HG02981 (cell line): Measurements from ENCODE around the gene DOCK10.

ENCODE experiments used
- ATAC-seq: cut with Tn5 transposase; IDR thresholded peaks from one replicate; pipeline ENCODE4 v1.9.1; 2021; ENCODE audit warnings: mild to moderate bottlenecking, moderate library complexity; ENCODE audit not compliant: unreplicated experiment

The DOCK10 gene

GRCh38 chr2:224843141-224843540 lies 199.1 kb downstream of the DOCK10 start:
- ATAC-seq = no peak

DNA sequence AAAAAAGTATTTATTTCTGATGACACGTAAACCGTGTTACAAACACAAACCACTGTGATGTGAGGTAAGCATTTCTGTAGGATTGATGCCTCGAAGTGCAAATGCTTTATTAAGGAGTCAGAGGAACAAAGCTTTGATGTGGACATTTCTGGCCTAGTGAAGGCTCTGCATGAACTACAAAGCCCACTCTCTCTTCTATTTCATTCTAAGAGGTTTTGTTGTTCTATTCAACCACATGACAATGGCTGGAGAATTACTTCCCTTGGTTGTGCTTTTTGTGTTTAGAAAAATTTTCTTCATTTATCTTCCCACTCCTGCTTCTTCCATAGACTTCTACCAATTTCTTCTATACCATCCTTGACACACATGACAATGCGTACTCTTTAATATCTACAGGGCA lies 200.4 kb downstream of the DOCK10 start:
- no peak for ATAC-seq

DNA sequence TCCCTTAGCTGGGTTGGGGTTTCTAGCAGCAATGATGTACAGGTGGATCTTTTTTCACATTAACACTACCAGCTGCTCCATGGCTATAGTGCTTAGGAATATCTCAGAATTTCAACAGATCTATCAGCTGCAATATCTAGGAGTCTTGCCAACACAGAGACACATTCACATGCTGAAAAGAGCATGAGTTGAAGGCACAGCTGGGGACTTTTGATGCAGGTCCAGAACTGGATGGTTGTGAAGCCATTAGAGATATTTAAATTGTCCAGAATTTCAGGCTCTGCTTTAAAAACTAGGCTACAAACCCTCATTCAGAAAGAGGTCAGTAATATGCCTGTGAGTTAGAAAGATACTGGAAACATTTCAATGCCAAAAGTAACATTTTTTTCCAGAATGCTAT lies 203.9 kb downstream of the DOCK10 start:
- no peak for ATAC-seq

DNA sequence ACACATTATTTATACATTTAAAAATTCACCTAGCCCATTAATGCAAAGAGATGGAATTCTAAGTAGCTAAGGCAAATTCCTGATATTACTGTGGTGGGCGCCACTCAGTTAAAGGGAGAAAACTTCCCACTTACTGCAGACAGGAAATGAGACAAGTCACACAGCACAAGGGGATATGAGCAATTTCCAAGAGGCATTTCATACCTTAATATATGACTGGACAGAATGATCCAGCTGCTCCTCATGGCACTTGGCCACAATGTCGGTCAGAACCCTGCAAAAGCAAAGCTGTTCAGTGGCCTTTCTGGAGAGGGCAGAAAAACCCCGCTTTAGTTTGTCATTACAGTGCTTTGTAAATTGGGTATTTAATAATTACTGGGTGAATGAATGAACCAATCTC lies 204.7 kb downstream of the DOCK10 start:
- ATAC-seq = no peak

DNA sequence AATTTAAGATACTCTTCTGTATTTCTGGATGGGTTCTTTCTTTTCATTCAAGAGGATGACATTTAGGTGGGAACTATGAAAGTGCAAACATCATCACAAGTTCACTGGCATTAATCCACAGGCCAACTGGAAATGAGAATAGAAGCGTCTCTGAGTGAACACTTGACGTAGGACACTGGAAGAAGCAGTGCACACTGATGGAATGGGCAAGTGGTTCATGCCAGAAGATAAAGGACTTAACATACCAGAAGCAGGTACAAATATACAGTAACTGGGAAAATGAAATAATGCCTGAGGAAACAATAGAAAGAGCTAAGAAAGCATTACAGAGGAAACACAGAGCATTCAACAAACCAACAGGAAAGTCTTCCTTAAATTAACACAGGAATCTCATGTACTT lies 205.2 kb downstream of the DOCK10 start:
- no peak for ATAC-seq

GRCh38 chr2:224836263-224836662 lies 206.0 kb downstream of the DOCK10 start:
- ATAC-seq = no peak

DNA sequence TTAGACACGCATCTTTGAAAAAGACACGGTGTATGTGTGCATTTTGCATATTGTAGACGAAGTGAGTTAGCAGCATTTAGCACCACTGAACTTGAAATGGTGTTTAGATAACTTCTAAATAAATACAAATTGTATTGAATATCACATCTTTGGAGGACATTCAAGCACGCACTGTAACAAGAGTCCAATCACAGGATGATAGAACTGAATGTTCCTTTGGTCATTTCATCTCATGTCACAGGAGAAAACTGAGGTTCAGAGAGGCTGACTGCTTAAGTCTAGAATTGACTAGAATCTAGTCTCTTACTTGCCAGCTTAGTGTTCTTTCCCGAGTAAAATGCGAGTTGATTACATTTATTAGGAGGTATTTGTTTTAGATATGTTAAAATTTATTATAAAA lies 206.9 kb downstream of the DOCK10 start:
- no peak for ATAC-seq

DNA sequence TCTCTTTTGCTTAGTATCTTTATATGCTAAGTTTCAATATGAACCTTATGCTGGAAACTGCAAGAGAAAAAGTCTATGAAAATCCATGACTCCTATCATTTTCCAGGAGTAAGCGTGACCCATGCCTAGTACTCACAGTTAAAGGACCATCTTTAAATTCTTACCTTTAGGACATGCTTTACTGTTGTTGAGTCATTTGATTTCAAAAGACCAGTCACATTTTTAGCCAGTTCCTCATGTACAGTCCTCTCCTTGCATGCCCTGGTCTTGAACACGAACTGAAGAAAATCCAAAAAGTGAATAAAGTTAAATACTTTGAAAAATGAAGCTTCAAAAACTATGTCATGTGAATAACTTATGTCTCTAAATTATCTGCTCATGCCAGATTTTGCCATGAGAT lies 208.3 kb downstream of the DOCK10 start:
- ATAC-seq = no peak

DNA sequence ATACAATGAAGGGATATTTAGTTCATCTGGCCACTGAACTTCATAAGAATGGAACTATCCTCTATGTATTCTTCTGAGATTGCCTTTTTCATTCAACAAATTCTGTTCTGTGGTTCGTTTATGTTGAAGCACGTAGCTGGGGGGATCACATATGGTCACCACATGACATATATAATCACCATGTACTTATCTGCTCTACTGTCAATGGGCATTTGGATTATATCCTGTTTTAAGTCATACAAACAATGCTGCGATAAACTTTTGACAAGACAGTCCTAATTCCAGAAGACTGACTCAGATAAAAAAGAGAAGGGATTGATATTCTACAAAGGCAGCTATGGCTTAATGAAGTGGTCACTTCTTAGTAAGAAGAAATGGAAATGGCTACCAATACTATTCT lies 210.1 kb downstream of the DOCK10 start:
- ATAC-seq = no peak

- ATAC-seq = no peak
These were observed 210.7 kb downstream of the DOCK10 start for GRCh38 chr2:224831530-224831929.

- no peak for ATAC-seq
These were observed 221.8 kb downstream of the DOCK10 start for GRCh38 chr2:224820283-224820991.

GRCh38 chr2:224819075-224819474 lies 223.2 kb downstream of the DOCK10 start:
- ATAC-seq = no peak

DNA sequence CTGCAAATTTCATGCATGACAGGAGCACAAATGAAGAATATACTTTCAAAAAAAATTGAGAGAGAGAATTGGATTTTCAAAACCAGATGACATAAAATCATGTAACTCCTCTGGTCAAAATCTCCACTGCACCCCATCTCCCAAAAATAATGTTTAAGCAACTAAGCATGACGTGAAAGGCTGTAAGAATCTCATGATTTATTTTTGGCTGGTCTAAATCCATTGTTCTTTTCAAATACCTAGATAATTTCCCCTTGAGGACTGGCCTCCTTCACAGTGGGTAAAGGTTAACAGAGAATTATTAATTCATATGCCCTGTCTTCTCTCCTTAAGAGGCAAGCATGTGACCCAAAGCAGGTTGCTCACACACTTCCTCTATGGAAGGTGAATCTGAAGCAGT lies 224.6 kb downstream of the DOCK10 start:
- no peak for ATAC-seq

DNA sequence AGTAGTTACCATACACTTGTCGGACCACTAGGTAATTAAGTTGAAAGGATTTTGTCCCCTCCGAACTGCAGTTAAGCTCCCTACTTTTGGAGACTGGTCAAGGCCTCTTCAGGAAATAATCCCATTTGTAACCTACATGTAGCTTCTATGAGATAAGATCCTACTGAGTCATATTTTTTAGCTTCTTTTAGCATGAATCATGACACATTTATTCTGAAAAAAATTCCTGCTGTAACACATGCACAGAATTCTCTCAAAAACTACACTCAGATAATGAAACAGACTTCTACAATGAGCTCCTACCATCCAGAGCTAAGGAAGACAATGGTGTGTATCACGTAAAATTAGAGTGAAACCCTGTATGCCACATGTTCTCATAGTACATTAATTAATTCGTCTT lies 225.5 kb downstream of the DOCK10 start:
- no peak for ATAC-seq

DNA sequence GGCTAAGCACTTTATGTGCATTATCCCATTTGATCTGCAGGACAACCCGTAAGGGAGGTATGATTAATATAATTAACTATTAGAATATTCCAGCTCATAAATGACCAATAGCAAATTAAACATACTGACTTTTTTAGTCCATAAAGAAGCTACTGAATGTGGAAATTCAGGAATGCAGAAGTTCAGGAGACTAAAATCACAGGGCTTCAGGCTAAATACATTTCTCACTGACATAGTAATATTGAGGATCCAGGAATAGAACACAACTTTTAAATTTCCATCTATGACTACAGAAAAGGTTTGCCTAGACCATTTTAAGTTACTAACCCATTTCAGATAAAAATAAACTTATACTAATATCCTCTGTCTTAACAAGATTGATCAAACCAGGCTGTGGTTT lies 228.7 kb downstream of the DOCK10 start:
- ATAC-seq = no peak

GRCh38 chr2:224807153-224807964 lies 234.9 kb downstream of the DOCK10 start:
- ATAC-seq = no peak

DNA sequence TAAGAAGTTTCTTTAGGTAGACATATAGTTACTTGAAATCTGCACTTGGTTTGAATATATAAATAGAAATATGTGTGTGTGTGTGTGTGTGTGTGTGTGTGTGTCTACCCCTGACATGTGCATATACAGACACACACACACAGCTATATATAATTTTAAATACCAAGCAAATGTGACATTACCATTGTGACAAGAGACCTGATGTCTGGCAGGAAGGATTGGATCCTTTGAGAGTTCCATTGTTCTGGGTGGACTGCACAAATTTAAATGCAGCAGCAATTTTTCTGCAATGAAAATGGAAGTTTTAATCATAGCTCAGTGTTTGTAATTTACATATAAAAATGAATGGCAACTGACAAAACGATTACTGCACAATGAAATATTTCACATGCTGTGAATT lies 238.3 kb downstream of the DOCK10 start:
- ATAC-seq = no peak

GRCh38 chr2:224802407-224802806 lies 239.9 kb downstream of the DOCK10 start:
- no peak for ATAC-seq

- no peak for ATAC-seq
These were observed 240.9 kb downstream of the DOCK10 start for GRCh38 chr2:224801360-224801759.

DNA sequence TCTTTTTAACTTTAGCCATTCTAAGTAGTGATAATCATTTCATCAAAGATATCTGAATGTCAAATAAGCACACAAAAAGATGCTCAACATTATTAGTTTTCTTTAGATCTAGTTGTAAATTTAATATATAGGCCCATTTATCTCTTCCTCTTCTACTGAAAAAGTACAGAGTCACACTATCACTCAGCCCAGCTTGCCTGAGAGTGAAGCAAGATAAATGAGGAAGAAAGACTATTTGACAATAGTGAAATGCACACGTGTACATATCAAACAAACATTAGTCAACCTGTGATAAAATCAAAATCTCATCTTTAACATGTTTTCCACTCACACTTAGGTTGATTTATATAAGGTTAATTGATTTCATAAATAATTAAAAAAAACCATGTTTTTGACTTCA lies 242.6 kb downstream of the DOCK10 start:
- no peak for ATAC-seq

DNA sequence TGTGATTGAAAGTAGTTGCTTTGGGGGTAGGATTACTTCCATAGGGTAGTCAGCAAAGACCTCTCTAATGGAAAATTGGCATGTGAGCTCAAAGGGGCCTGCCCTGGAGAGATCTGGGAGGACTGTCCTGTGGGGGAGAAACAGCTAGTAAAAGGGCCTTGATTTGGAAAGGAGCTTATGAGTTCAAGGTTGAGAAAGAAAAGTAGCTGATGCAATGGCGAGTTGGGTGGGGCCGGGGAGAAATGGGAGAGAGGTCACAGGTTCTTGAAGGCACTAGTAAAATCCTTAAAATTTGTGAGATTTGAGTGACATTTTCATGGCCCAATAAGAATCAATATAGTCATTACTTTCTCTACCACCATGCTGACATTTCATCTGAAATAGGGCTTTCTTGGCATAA lies 244.1 kb downstream of the DOCK10 start:
- ATAC-seq = no peak

DNA sequence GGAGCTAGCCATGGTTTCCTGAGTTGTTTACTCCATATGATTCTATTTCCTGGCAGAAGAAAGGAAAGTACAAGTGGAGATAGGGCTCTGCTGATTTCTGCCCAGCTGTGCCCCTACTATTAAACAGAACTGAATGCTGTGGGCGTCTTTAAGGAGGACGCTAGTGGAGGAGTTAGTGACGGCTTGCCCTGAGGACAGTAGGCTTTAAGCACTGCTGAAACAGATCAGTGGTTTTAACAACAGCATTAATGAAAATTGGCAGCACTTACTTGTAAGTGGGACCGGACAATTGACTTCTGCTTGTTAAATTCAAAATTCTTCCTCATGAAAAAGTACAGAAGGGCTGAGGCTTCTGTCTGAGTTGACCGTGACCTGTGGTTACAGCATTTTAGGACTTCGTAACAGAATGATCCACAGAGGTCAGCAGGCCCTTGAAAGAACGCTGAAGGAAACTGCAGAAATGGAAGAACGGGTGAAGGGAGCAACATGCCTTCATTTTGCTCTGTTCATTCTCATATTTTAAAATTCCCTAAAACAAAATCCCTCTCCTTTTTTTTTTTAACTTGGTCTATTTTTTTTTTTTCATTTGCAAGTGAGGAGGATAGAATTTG lies 245.5 kb downstream of the DOCK10 start:
- ATAC-seq = no peak
